ENCODE results near the gene SRSF12.
"Not testable (repeated sequence)": the region's sequence is repeated elsewhere in the genome, so short reads cannot be mapped to it uniquely, and the experiment has no call there.

The SRSF12 gene

DNA sequence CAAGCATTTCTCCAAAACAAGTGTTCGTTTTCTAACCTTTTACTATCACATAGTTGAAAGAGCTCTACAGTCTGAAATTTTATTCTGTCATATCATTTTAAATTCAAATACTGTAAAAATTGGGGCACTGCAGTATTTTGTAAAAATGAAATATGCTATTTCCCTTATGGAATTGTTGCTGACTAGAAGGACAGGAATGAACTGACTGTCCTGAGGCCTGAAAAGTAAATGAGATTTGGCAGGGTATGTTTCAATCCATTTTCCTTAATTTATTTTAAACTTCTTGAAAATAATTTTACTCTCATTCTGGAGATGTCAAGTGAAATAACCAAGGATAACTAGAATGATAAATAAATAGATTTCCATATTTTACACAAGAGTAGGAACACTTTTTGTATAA is 49.2 kb downstream of the SRSF12 start:
- H3K4me1 ChIP-seq (ENCODE audit: low read length) = no peaks in the 10 kb centered on the region
- H3K27me3 ChIP-seq (replicated peaks; ENCODE audit: insufficient read depth, low read length) = no peaks in the 10 kb centered on the region
- H3K36me3 ChIP-seq (replicated peaks; ENCODE audit: insufficient read depth, low read length) = no peaks in the 10 kb centered on the region
- H3K9ac ChIP-seq (ENCODE audit: low read length) = no peak overlapping the region
- no peaks in the 10 kb centered on the region for H3K79me2 ChIP-seq (ENCODE audit: low read length)
- H2AFZ ChIP-seq (ENCODE audit: low read length) = no peak overlapping the region
- no peaks in the 10 kb centered on the region for H4K20me1 ChIP-seq (ENCODE audit: insufficient read depth, low read length)
- no peaks in the 10 kb centered on the region for H3K9me2 ChIP-seq (replicated peaks; ENCODE audit: insufficient read depth, low read length)
- no peaks in the 10 kb centered on the region for H3F3A ChIP-seq (ENCODE audit: insufficient read depth, low read length)
- no peaks in the 10 kb centered on the region for H3K9me3 ChIP-seq (replicated peaks; ENCODE audit: insufficient read depth, low read length)
- no peak overlapping the region for H3K4me2 ChIP-seq (ENCODE audit: low read depth, low read length)
- H3K27ac ChIP-seq (ENCODE audit: low read length) = no peak overlapping the region
- no peak for DNase-seq
- H3K4me3 ChIP-seq (ENCODE audit: low read length) = no peak overlapping the region
- TF ChIP-seq EZH2 (optimal IDR thresholded peaks at IDR 0.05; ENCODE audit: low read depth, low read length) (no peak), EZH2phosphoT487 (IDR thresholded peaks at IDR 0.05; ENCODE audit: low read length) (no peak)
- TF ChIP-seq, protein P1, sequence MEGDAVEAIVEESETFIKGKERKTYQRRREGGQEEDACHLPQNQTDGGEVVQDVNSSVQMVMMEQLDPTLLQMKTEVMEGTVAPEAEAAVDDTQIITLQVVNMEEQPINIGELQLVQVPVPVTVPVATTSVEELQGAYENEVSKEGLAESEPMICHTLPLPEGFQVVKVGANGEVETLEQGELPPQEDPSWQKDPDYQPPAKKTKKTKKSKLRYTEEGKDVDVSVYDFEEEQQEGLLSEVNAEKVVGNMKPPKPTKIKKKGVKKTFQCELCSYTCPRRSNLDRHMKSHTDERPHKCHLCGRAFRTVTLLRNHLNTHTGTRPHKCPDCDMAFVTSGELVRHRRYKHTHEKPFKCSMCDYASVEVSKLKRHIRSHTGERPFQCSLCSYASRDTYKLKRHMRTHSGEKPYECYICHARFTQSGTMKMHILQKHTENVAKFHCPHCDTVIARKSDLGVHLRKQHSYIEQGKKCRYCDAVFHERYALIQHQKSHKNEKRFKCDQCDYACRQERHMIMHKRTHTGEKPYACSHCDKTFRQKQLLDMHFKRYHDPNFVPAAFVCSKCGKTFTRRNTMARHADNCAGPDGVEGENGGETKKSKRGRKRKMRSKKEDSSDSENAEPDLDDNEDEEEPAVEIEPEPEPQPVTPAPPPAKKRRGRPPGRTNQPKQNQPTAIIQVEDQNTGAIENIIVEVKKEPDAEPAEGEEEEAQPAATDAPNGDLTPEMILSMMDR (IDR thresholded peaks at IDR 0.05; ENCODE audit: low read length) = no peak

DNA sequence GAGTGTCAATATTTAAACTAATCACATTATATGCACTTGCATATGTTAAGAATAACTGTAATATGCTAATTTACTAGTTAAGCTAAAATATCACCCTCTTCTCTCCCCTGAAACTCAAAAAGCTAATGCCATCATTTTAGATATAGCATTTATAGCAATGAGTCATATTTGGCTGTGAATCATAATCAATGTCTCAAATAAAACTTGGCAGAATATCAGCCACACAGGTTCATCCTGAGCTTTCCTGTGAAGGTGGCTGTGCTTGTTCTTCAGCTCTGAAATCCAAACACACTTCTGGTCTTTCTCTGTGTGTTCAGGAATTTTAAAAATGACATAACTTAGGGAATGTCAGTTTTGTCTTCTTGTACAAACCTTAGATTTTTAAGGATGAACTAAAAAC is 50.1 kb downstream of the SRSF12 start:
- no peak overlapping the region for H2AFZ ChIP-seq (ENCODE audit: low read length)
- H3K9me3 ChIP-seq (replicated peaks; ENCODE audit: insufficient read depth, low read length) = no peaks in the 10 kb centered on the region
- no peaks in the 10 kb centered on the region for H3K36me3 ChIP-seq (replicated peaks; ENCODE audit: insufficient read depth, low read length)
- H3K27ac ChIP-seq (ENCODE audit: low read length) = no peak overlapping the region
- no peak overlapping the region for H3K4me3 ChIP-seq (ENCODE audit: low read length)
- DNase-seq = no peak
- TF ChIP-seq, protein P1 (IDR thresholded peaks at IDR 0.05; ENCODE audit: low read length) = no peak
- TF ChIP-seq EZH2phosphoT487 (IDR thresholded peaks at IDR 0.05; ENCODE audit: low read length) (no peak), EZH2 (optimal IDR thresholded peaks at IDR 0.05; ENCODE audit: low read depth, low read length) (no peak)
- no peaks in the 10 kb centered on the region for H4K20me1 ChIP-seq (ENCODE audit: insufficient read depth, low read length)
- H3F3A ChIP-seq (ENCODE audit: insufficient read depth, low read length) = no peaks in the 10 kb centered on the region
- no peaks in the 10 kb centered on the region for H3K79me2 ChIP-seq (ENCODE audit: low read length)
- no peak overlapping the region for H3K4me2 ChIP-seq (ENCODE audit: low read depth, low read length)
- no peaks in the 10 kb centered on the region for H3K27me3 ChIP-seq (replicated peaks; ENCODE audit: insufficient read depth, low read length)
- H3K9ac ChIP-seq (ENCODE audit: low read length) = no peak overlapping the region
- no peaks in the 10 kb centered on the region for H3K4me1 ChIP-seq (ENCODE audit: low read length)
- H3K9me2 ChIP-seq (replicated peaks; ENCODE audit: insufficient read depth, low read length) = no peaks in the 10 kb centered on the region

GRCh38 chr6:89066940-89067646 is 50.8 kb downstream of the SRSF12 start:
- Histone ChIP-seq H3K36me3 (replicated peaks; ENCODE audit: insufficient read depth, low read length) (no peaks in the 10 kb centered on the region), H3K27me3 (replicated peaks; ENCODE audit: insufficient read depth, low read length) (no peaks in the 10 kb centered on the region), H3K27ac (ENCODE audit: low read length) (no peak overlapping the region), H3K9me3 (replicated peaks; ENCODE audit: insufficient read depth, low read length) (no peaks in the 10 kb centered on the region), H3F3A (ENCODE audit: insufficient read depth, low read length) (no peaks in the 10 kb centered on the region), H3K79me2 (ENCODE audit: low read length) (no peaks in the 10 kb centered on the region), H3K4me3 (ENCODE audit: low read length) (no peak overlapping the region), H3K4me1 (ENCODE audit: low read length) (no peaks in the 10 kb centered on the region), H3K4me2 (ENCODE audit: low read depth, low read length) (no peak overlapping the region), H4K20me1 (ENCODE audit: insufficient read depth, low read length) (no peaks in the 10 kb centered on the region), H2AFZ (ENCODE audit: low read length) (no peak overlapping the region), H3K9me2 (replicated peaks; ENCODE audit: insufficient read depth, low read length) (no peaks in the 10 kb centered on the region), H3K9ac (ENCODE audit: low read length) (no peak overlapping the region)
- DNase-seq = no peak
- TF ChIP-seq, protein P1 (IDR thresholded peaks at IDR 0.05; ENCODE audit: low read length) = no peak
- TF ChIP-seq EZH2 (optimal IDR thresholded peaks at IDR 0.05; ENCODE audit: low read depth, low read length) (no peak), EZH2phosphoT487 (IDR thresholded peaks at IDR 0.05; ENCODE audit: low read length) (no peak)

- not testable (repeated sequence) for H3F3A ChIP-seq (ENCODE audit: insufficient read depth, low read length); H2AFZ ChIP-seq (ENCODE audit: low read length); H3K9me3 ChIP-seq (replicated peaks; ENCODE audit: insufficient read depth, low read length); H3K36me3 ChIP-seq (replicated peaks; ENCODE audit: insufficient read depth, low read length); H4K20me1 ChIP-seq (ENCODE audit: insufficient read depth, low read length); H3K4me2 ChIP-seq (ENCODE audit: low read depth, low read length); H3K27ac ChIP-seq (ENCODE audit: low read length); H3K9me2 ChIP-seq (replicated peaks; ENCODE audit: insufficient read depth, low read length); H3K4me3 ChIP-seq (ENCODE audit: low read length); H3K27me3 ChIP-seq (replicated peaks; ENCODE audit: insufficient read depth, low read length); H3K79me2 ChIP-seq (ENCODE audit: low read length); DNase-seq; H3K9ac ChIP-seq (ENCODE audit: low read length); H3K4me1 ChIP-seq (ENCODE audit: low read length)
Observed at GRCh38 chr6:89066121-89066520, 51.8 kb downstream of the SRSF12 start.

DNA sequence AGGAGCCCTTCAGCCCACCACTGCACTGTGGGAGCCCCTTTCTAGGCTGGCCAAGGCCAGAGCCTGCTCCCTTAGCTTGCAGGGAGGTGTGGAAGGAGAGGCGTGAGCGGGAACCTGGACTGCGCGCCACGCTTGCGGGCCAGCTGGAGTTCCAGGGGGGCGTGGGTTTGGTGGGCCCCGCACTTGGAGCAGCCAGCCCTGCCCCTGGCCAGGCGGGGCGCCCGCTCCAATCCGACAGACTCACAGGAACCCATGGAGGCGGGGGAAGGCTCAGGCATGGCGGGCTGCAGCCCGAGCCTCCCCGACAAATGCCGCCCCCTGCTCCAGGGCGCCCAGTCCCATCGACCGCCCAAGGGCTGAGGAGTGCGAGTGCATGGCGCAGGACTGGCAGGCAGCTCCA is 52.9 kb downstream of the SRSF12 start:
- not testable (repeated sequence) for DNase-seq; H3K9ac ChIP-seq (ENCODE audit: low read length); H3K9me2 ChIP-seq (replicated peaks; ENCODE audit: insufficient read depth, low read length); H3K27ac ChIP-seq (ENCODE audit: low read length); H3K4me1 ChIP-seq (ENCODE audit: low read length); H3K36me3 ChIP-seq (replicated peaks; ENCODE audit: insufficient read depth, low read length); H3K27me3 ChIP-seq (replicated peaks; ENCODE audit: insufficient read depth, low read length); H3K4me3 ChIP-seq (ENCODE audit: low read length); H3K4me2 ChIP-seq (ENCODE audit: low read depth, low read length); H4K20me1 ChIP-seq (ENCODE audit: insufficient read depth, low read length); H2AFZ ChIP-seq (ENCODE audit: low read length); H3K79me2 ChIP-seq (ENCODE audit: low read length); H3F3A ChIP-seq (ENCODE audit: insufficient read depth, low read length); H3K9me3 ChIP-seq (replicated peaks; ENCODE audit: insufficient read depth, low read length)

Measured in MM.1S (cell line).